SHP77 (cell line): Measurements from ENCODE around the gene HOXD4.
A peak's percentile ranks its signal among the peaks of the same experiment; 100 is the strongest.

Experiments used
- DNase-seq, 2 experiments: peaks; one replicate each; lab custom pipeline; 2025; lab: John Stamatoyannopoulos, UW

The HOXD4 gene

GRCh38 chr2:176114120-176114929, 37.0 kb upstream of the HOXD4 start:
- peak; percentile 72 to 85 for DNase-seq

GRCh38 chr2:176114930-176115625, 36.3 kb upstream of the HOXD4 start:
- DNase-seq = no peak

GRCh38 chr2:176115883-176116813, 35.2 kb upstream of the HOXD4 start, which contains the start of gene HOXD10:
HOXD10 (plus strand) TSS chr2:176116778; CDS start chr2:176116834, 56 bp downstream.
- DNase-seq = peak; percentile 74 to 82

- DNase-seq = no peak
Measured at GRCh38 chr2:176117162-176117822, 34.1 kb upstream of the HOXD4 start.

GRCh38 chr2:176117823-176118371, 33.5 kb upstream of the HOXD4 start:
- no peak for DNase-seq

GRCh38 chr2:176118601-176119339, 32.6 kb upstream of the HOXD4 start:
- peak; percentile 43 to 75 for DNase-seq

- no peak for DNase-seq
Measured at GRCh38 chr2:176120364-176121189, 30.8 kb upstream of the HOXD4 start.

- DNase-seq = no peak
Measured at GRCh38 chr2:176121190-176122051, 29.9 kb upstream of the HOXD4 start.

GRCh38 chr2:176122052-176122682, 29.2 kb upstream of the HOXD4 start:
- peak; percentile 37 to 46 for DNase-seq

GRCh38 chr2:176122683-176123410, 28.5 kb upstream of the HOXD4 start, which contains the start of gene HOXD9:
HOXD9 (plus strand) TSS chr2:176122719; CDS start chr2:176122769, 50 bp downstream.
- no peak for DNase-seq

GRCh38 chr2:176123411-176124109, 27.8 kb upstream of the HOXD4 start:
- DNase-seq = no peak

GRCh38 chr2:176124110-176124946, 27.0 kb upstream of the HOXD4 start:
- no peak for DNase-seq

GRCh38 chr2:176124947-176125771, 26.2 kb upstream of the HOXD4 start:
- no peak for DNase-seq

- DNase-seq = peak in 1 of 2 experiments; percentile 47
Measured at GRCh38 chr2:176125772-176126054, 25.6 kb upstream of the HOXD4 start.
